Ishikawa (cell line): Measurements from ENCODE around the gene CCL17.

Experiments used
- CEBPB ChIP-seq: IDR thresholded peaks from 2 replicates; pipeline ENCODE4 v1.6.1; 2012
- CREB1 ChIP-seq: IDR thresholded peaks from 2 replicates; pipeline ENCODE4 v1.6.1; 2012; ENCODE audit warnings: low read depth
- EGR1 ChIP-seq: IDR thresholded peaks from 2 replicates; pipeline ENCODE4 v1.6.1; 2012
- EP300 ChIP-seq: IDR thresholded peaks from 2 replicates; pipeline ENCODE4 v1.6.1; 2012; ENCODE audit warnings: borderline replicate concordance
- FOXM1 ChIP-seq: IDR thresholded peaks from 2 replicates; pipeline ENCODE4 v1.6.1; 2012; ENCODE audit warnings: low read depth, borderline replicate concordance
- MAX ChIP-seq: IDR thresholded peaks from 2 replicates; pipeline ENCODE4 v1.6.1; 2012
- NFIC ChIP-seq: IDR thresholded peaks from 2 replicates; pipeline ENCODE4 v1.6.1; 2012
- RAD21 ChIP-seq: IDR thresholded peaks from 2 replicates; pipeline ENCODE4 v1.6.1; 2012; ENCODE audit warnings: low read depth
- REST ChIP-seq: IDR thresholded peaks from 2 replicates; pipeline ENCODE4 v1.6.1; 2012; ENCODE audit warnings: low read depth, mild to moderate bottlenecking
- TAF1 ChIP-seq: IDR thresholded peaks from 2 replicates; pipeline ENCODE4 v1.6.1; 2012; ENCODE audit warnings: low read depth, mild to moderate bottlenecking
- TCF12 ChIP-seq: IDR thresholded peaks from 2 replicates; pipeline ENCODE4 v1.6.1; 2012; ENCODE audit warnings: low read depth
- TEAD4 ChIP-seq: IDR thresholded peaks from 2 replicates; pipeline ENCODE4 v1.6.1; 2012
- USF1 ChIP-seq: IDR thresholded peaks from 2 replicates; pipeline ENCODE4 v1.6.1; 2012
- YY1 ChIP-seq: IDR thresholded peaks from 2 replicates; pipeline ENCODE4 v1.6.1; 2012; ENCODE audit warnings: low read depth
- ZBTB7A ChIP-seq: IDR thresholded peaks from 2 replicates; pipeline ENCODE4 v1.6.1; 2012; ENCODE audit warnings: low read depth

The CCL17 gene

GRCh38 chr16:57366544-57367040 lies 38.0 kb upstream of the CCL17 start:
- TF ChIP-seq TAF1: no peak
- no peak for TF ChIP-seq CREB1
- no peak for TF ChIP-seq YY1
- TF ChIP-seq TCF12: no peak
- TF ChIP-seq RAD21: no peak
- TF ChIP-seq FOXM1: no peak
- TF ChIP-seq CEBPB: no peak
- TF ChIP-seq EP300: no peak
- TF ChIP-seq MAX: no peak
- no peak for TF ChIP-seq USF1
- no peak for TF ChIP-seq NFIC
- TF ChIP-seq REST: no peak
- no peak for TF ChIP-seq TEAD4
- no peak for TF ChIP-seq EGR1
- TF ChIP-seq ZBTB7A: no peak

GRCh38 chr16:57367116-57367752 lies 37.3 kb upstream of the CCL17 start:
- TF ChIP-seq RAD21 (no peak), TEAD4 (no peak), NFIC (0 out of 2 replicates have a peak, but pooled peaks have one; percentile 11), MAX (no peak)

GRCh38 chr16:57371494-57372371 lies 32.8 kb upstream of the CCL17 start:
- TF ChIP-seq TCF12: no peak
- no peak for TF ChIP-seq RAD21
- no peak for TF ChIP-seq CREB1
- TF ChIP-seq CEBPB: no peak
- TF ChIP-seq YY1: no peak
- TF ChIP-seq FOXM1: no peak
- no peak for TF ChIP-seq EP300
- no peak for TF ChIP-seq ZBTB7A
- no peak for TF ChIP-seq TAF1
- TF ChIP-seq EGR1: no peak
- no peak for TF ChIP-seq USF1
- no peak for TF ChIP-seq NFIC
- no peak for TF ChIP-seq MAX
- no peak for TF ChIP-seq TEAD4
- TF ChIP-seq REST: no peak

GRCh38 chr16:57372372-57373116 lies 32.0 kb upstream of the CCL17 start, which contains the start of gene CX3CL1:
Gene CX3CL1, plus strand, starts transcription at chr16:57372490. Its CDS starts 79 bp downstream, at chr16:57372569.
- no peak for TF ChIP-seq EP300
- no peak for TF ChIP-seq REST
- no peak for TF ChIP-seq USF1
- TF ChIP-seq TAF1: no peak
- TF ChIP-seq CREB1: no peak
- TF ChIP-seq ZBTB7A: peak; percentile 53; the same call in 1 of the 2 replicates
- no peak for TF ChIP-seq RAD21
- no peak for TF ChIP-seq NFIC
- peak; percentile 56; the same call in 1 of the 2 replicates for TF ChIP-seq EGR1
